ENCODE data around the gene GARIN5A. TPM values are rescaled to one million over a fixed set of nuclear protein-coding genes. Genes with fewer than 3 reads are reported as not detected.
A peak's percentile ranks its signal among the peaks of the same experiment; 100 is the strongest.

GARIN5A gene
- 0.92 TPM for total RNA-seq

GRCh38 chr19:50476224-50476906 lies at the start of gene GARIN5A, which contains the start of gene EMC10:
Gene GARIN5A, minus strand, starts transcription at chr19:50476848. Its CDS starts 460 bp downstream, at chr19:50476388.
Gene EMC10, plus strand, starts transcription at chr19:50476507. Its CDS starts 38 bp downstream, at chr19:50476545.
- peak; percentile 98 for DNase-seq

GRCh38 chr19:50522881-50523280 lies 46.2 kb upstream of the GARIN5A start:
- DNase-seq: no peak

DNA sequence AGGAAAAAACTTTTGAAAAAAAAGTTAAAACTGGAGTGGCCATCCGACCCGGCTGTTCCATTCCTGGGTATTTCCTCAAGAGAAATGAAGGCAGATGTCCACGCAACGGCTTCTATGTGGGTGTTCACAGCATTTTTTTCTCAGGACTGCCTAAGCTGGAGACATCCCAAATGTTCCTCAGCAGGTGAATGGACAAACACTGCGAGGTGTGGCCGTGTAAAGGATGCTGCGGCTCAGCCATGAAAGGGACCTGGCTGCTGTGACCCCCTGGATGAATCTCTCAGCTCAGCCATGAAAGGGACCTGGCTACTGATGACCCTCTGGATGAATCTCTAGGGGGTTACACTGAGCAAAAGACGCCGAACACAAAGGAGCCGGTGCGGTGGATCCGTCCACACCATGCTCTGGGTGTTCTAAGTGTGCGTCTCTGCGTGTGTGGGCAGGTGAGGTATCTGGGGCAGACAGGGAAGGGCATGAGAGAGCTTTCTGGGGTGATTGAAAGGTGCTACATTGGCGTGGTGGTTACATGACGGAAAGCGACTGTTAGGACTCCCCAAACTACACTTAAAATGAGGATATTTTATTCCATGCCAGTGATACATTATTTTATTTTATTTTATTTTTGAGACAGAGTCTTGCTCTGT lies 44.3 kb upstream of the GARIN5A start:
- DNase-seq: no peak

DNA sequence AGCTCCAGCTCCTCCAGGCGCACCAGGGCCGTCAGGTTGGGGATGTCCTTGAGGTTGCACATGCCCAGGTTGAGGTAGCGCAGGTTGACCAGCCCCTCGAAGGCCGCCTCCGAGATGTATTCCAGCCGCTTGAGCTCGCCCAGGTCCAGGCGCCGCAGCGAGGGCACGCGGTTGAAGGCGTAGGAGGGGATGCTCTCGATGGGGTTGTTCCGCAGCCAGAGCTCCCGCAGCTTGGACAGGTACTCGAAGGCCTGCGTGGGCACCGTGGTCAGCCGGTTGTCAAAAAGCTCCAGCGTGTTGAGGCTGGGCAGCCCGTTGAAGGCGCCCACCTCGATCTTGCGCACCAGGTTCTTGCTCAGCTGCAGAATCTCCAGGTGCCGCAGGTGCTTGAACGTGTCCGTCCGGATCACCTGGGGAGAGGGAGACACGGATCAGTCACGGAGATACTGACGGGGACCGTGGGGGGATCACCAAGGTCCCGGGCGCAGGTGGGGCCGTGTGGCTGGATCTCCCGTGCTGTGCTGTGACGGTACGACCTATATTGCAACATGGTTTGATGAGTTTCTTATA lies 42.4 kb upstream of the GARIN5A start:
- DNase-seq: no peak

GRCh38 chr19:50518091-50519005 lies 41.7 kb upstream of the GARIN5A start:
- no peak for DNase-seq

DNA sequence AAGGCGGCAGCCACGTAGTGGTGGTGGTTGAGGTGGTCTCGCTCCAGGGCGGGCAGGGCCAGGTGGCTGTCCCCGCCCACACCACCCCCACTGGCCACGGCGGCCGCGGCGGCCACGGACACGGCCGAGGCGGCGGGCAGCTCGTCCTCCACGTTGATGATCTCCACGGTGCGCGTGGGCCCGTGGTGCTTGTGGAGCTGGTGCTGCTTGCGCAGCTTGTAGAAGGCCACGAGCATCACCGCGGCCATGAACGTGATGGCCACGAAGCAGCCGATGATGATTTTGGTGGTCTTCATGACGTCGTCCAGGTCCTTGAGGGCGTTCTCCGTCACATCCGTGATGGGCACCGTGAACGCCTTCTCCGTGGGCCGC lies 41.0 kb upstream of the GARIN5A start:
- DNase-seq: no peak

GRCh38 chr19:50516964-50517703 lies 40.5 kb upstream of the GARIN5A start:
- DNase-seq: no peak

GRCh38 chr19:50516456-50516855 lies 39.8 kb upstream of the GARIN5A start:
- DNase-seq: no peak

- DNase-seq: no peak
These were observed 38.5 kb upstream of the GARIN5A start for GRCh38 chr19:50515168-50515561.

DNA sequence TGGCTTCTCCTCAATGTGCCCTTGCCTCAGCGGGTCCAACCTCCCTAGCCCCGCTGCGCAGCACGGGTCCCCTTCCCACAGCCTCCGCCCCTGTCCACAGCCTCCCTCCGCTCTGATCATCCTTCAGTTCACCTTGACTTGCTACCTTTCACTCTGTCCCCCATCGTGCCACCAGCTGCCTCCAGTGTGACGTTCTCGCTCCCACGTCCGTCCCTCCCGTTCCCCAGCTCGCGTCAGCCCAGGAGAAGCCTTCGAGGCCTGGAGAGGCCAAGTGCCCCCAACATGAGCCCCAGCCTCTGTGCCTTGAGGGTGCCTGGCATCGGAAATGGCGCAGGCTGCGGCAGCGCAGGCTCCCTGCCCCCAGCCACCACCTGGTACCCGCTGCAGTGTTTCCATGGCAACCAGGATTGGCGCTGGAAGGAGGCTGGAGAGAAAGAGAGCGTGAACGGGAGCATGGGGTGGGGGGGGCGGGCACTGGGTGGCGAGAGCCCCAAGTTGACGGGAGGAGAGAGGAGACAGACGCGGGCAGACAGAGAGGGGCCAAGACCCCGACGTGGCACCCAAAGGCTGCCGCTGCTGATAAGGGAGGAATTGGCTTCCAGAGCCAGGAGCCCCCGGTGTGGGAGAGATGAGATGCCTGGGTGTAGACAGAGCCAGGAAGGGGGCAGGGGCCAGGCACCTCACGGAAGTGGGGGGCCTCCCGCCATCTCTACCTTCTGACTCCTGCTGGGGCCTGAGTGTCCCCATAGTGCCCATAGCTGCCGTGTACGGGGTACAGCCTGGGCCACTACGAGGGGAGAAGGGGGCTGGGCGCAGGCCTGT lies 37.9 kb upstream of the GARIN5A start:
- DNase-seq: no peak

DNA sequence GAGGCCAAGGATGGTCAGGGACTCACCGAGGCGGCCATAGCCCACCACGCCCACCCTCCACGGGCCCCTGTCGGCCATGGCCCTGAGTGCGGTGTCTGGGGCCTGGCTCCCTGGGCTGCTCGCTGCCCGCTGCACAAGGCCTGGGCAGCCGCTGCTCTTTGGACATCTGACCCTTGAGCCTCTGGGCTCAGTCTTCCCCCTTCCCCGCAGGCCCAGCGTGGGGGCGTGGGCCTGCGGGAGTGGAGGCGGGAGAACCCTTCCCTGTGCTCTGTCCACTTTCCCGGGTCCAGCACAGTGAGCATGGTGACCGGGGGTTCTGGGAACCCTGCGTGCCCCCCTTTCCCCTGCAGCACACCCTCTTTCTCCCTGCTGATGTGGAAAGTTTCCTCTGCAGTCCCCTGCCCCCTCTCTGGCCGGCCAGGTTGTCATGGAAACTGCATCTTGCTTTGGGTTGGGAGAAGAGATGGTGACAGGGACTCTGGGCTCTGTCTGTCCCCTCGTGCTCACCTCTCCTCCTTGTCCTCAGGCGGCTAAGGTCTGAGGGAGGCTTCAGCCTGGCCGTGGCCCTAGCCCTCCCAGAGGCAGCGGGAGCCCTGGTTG lies 37.2 kb upstream of the GARIN5A start, which contains the start of gene ASPDH:
ASPDH (minus strand) TSS at position 168 of the 600 bp plus-strand sequence; CDS start at position 78, 90 bp downstream.
- DNase-seq: no peak

- no peak for DNase-seq
These were observed 36.5 kb upstream of the GARIN5A start for GRCh38 chr19:50512999-50513745.

- no peak for DNase-seq
These were observed 35.7 kb upstream of the GARIN5A start for GRCh38 chr19:50512112-50512998.

DNA sequence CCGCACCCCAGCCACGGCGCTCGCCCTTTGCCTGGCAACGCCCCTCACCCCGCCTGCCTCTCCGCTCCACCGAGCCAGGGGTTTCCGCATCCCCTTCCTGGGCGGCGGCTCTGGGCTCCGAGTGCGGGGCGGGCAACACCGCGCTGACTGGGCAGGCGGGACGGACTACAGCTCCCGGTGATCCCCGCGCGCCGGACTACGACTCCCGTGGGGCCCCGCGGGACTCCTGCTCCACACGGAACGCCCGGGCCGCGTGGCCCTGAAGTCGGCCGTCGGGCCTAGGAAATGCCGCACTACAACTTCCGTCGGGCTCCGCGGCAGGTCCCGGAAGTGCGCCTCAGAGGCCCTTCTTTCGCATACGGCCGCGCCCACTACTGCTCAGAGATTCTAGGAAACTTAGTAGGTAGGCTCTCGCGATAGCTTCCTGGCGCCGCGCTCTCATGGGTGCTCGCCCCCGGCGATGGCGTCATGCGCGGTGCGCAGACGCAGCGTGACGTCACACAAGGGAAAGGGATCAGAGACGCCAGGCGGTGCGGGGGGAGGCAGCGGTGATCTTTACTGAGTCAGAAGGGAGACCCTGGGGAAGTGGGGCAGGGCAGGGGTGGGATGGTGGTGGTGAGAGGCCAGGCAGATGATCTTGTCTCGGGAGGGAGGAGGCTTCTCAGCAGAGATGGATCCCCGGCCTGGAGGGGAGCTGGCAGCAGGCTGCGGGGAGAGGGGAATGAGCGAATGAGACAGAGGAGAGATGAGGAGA lies 34.6 kb upstream of the GARIN5A start, which contains the start of gene JOSD2:
JOSD2 (minus strand) TSS at position 123 of the 754 bp plus-strand sequence. CDS start 760 bp downstream, outside the sequence.
- DNase-seq: peak; percentile 100

- no peak for DNase-seq
These were observed 34.0 kb upstream of the GARIN5A start for GRCh38 chr19:50510700-50511068.

DNA sequence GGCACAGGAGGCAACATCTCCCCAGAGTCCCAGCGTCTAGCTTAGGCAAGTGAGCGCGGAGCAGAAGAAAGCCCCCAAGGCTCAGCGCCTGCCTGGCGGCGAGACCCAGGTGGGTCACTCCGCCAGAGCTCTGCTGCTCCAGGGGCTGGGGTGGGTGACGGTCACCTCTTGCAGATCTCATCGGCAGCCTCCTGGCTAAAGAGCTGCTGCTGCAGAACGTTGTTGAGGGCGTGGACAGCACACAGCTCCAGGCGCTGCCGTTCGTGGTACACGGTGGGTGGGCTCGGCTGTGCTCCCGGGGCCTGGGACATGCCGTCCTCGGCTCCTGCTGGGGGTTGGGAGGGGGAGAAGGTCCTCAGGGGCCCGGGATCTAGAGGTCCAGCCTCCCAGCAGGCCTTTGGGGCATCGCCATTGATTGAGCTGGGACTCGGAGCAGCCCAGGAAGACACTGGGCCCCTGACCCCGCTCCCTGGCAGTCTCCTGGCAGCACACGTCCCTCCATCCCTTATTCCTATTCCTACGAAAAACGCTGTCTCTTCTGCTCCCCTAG lies 33.5 kb upstream of the GARIN5A start:
- no peak for DNase-seq

GRCh38 chr19:50509366-50509765 lies 32.7 kb upstream of the GARIN5A start:
- DNase-seq: no peak
